Hippocampal formation (tissue), 2 donors: ENCODE results near the gene PLAA.
"Not testable (repeated sequence)": the region's sequence is repeated elsewhere in the genome, so short reads cannot be mapped to it uniquely, and the experiment has no call there.

Experiments used
- DNase-seq, 2 donors: peaks; one replicate each; lab custom pipeline; 2025; lab: John Stamatoyannopoulos, UW

Gene PLAA

GRCh38 chr9:26935847-26936246 is 11.2 kb downstream of the PLAA start:
- no peak for DNase-seq

GRCh38 chr9:26928902-26929495 is 18.0 kb downstream of the PLAA start:
- no peak for DNase-seq

DNA sequence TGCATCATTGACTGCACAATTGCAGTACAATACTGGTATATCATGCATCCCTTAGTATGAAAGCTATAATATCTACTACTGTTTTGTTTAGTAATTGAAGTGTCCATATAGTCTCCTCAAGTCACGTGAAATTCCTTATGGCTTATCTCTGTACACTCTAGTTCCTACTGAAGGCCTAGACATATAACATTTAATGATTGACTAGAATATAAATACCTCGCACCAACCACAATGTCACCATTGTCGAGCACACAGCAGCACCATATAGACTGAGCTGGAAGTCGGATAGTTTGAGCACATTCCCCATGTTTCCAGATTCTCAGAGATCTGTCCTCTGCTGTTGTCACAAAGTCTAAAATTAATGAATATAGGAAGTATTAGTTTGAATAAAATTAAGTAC is 21.4 kb downstream of the PLAA start:
- no peak for DNase-seq

DNA sequence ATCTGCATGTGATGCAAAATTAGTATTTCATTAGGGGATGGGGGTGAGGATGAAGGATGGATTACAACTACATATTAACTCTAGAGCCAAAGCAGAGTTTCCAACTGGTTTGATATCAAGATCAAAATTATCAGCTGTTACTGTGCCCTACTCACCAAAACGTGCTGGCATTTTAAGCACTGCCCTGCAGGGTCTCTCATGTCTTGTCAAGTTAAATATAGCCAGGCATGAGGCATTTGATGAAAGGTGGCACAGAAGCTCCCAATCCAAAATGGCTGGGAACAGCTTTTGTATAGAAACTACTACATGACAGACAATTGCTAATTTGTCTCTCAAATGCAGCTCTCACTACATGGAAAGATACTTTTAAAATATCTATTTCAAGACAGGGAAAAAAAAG is 27.3 kb downstream of the PLAA start:
- DNase-seq = no peak

DNA sequence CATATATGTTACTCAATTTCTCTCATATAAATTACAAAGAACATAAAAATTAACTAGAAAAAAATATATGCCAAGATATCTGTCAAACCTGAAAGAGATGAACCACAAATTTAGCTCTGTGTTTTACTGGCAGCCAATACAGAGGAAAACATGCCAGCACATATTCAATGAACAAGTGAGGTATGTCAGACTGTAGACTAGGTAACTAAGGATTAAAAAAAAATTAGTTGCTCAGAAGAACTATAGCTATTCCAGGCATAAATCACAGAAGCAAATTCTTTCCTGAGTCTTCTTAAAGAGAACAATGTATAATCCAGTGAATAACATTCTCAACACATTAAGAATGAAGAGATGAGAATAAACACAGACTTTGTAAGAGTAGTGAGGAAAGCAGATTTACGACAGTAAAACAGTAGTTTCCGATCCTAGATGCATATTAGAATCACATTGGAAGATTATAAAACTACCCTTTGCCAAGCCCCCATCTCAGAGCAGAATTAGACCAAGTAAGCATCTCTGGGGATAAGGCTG is 33.8 kb downstream of the PLAA start:
- DNase-seq = no peak

- no peak for DNase-seq
Observed at GRCh38 chr9:26904671-26905070, 42.4 kb downstream of the PLAA start.

- DNase-seq = no peak
Observed at GRCh38 chr9:26904070-26904469, 43.0 kb downstream of the PLAA start.

GRCh38 chr9:26893030-26893676 is 53.9 kb downstream of the PLAA start:
- DNase-seq = no peak

- DNase-seq = peak; percentile 83 to 85
Observed at GRCh38 chr9:26892251-26893029, 54.6 kb downstream of the PLAA start, which contains the start of gene CAAP1. Gene CAAP1 (minus strand): TSS chr9:26892802. CDS start chr9:26892715, 87 bp downstream.

GRCh38 chr9:26891726-26892125 is 55.3 kb downstream of the PLAA start:
- DNase-seq = no peak

DNA sequence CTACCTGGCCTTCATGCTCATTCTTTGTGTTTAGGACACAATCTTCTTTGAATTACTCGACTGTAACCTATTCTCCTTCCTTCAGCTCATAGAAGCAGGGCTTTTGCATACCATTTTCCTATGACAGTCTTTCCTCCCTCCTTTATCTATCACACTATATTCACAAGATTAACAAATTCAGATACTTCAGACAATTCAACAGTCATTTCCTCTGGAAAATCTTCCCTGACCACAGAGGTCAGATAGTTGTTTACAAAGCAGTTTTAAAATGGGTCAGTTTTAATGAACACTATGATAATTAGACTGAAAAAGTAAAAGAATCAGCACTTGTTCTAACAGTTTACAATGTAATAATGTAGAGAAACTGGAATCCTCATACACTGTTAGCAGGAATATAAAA is 58.8 kb downstream of the PLAA start:
- no peak for DNase-seq

- DNase-seq = no peak
Observed at GRCh38 chr9:26882154-26882553, 64.9 kb downstream of the PLAA start.

DNA sequence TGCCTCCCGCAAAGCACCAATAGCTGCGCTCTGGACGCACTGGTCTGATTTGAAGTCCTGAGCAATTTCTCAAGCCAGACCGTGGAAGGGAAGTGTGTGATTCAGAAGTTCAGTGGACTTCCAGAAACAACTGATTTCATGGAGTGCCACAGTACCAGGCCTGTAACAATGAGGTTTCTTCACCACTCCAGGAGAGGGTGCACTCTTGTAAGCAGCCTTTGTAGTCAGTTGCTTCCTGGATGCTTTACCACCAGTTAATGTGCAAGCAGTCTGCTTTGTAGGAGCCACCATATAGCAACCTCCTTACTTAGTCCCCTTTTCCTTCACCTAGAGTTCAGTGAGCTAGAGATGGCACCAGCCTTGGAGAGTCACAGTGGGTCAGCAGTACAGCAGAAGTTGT is 66.8 kb downstream of the PLAA start:
- DNase-seq = no peak

- DNase-seq = not testable (repeated sequence)
Observed at GRCh38 chr9:26875155-26875554, 71.9 kb downstream of the PLAA start.

- no peak for DNase-seq
Observed at GRCh38 chr9:26870292-26870691, 76.8 kb downstream of the PLAA start.

DNA sequence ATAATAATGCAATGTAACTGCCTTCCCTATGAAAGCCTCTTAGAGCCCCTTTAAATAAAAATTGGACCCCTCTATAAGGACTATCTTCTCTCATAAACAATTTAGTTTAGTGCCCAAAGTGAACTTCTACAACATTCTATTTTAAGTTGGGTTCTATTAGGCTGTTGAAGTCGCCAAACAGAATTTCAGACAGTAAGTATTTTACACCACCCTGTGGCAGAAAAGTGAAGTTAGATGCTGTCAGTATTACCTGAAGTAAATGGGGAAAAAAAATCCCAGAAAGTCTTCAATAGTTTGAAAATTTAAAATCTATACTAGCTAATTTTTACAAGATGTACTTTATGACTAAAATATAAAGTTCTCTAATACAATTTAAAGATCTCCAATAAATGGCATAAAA is 84.0 kb downstream of the PLAA start:
- DNase-seq = no peak

DNA sequence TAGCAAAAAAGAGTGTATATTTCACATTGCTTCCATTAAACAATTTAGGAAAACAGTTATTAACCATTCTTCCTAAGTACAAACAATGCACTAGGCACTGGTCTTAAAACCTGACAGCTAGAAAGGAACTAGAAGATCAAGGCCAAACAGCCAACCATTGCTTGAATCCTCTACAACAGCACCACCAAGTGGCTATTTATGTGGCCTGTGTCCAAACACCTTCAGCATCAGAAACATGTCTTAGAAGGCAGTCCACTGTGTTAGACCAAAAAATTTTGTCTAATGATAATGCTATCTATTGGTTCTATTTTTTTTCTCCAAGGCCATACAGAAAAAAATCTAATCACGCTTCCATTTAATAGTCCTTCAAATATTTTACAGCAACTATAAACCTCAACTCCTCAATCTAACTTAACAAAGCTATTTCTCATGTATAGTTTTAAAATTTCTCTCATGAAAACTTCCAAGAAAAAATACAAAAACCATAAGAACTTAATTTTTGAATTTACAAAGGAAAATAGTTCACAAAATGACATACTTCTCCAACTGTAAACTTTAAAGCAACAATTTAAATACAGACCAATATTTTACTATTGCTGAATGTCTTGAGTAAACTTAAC is 90.5 kb downstream of the PLAA start:
- peak in 1 of 2 donors; percentile 19 for DNase-seq
